Stimulated activated memory B cell treated with anti-CD40 and anti-IgM and Interleukin-4, amounts not matched to agents 10 μg/mL and 1 μg/mL and 100 μg/mL, for 72 hours (primary cell): ENCODE measurements around the gene CNOT1.

Experiments used
- ATAC-seq: fragments of 150-1000 bp; cut with Tn5 transposase; 2 replicates; pipeline ENCODE4 v1.10.0; 2021
- H3K27ac Mint-ChIP-seq: one replicate; pipeline ENCODE4 v1.8.0; 2022; ENCODE audit warnings: mild to moderate bottlenecking, mixed read lengths
- H3K27me3 Mint-ChIP-seq: one replicate; pipeline ENCODE4 v1.8.0; 2022; ENCODE audit warnings: mixed read lengths
- H3K36me3 Mint-ChIP-seq: one replicate; pipeline ENCODE4 v1.8.0; 2022; ENCODE audit warnings: mixed read lengths
- H3K4me1 Mint-ChIP-seq: one replicate; pipeline ENCODE4 v1.8.0; 2022; ENCODE audit warnings: mixed read lengths
- H3K4me3 Mint-ChIP-seq: one replicate; pipeline ENCODE4 v1.8.0; 2022; ENCODE audit warnings: mild to moderate bottlenecking, moderate library complexity, mixed read lengths
- H3K9me3 Mint-ChIP-seq: one replicate; pipeline ENCODE4 v1.8.0; 2022; ENCODE audit warnings: mixed read lengths

The CNOT1 gene

DNA sequence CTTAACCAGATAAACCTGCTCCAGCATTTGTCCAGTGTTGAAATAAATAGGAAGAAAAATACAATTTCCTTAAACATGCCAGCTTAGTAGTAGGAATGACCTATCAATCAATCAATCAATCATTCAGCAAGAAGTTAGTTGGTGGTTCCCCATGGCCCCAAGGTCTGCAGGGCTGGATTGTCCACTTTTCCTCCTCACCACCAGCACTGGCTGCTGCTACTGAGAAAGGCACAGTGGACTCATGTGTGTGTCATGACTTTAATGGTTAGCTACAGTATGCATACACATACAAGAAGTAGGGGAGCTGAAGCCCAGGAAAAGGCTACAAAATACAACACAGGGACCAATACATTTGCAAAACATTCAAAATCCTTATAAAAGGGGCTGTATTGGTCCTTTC, 109.9 kb downstream of the CNOT1 start:
- no peak for ATAC-seq
- no peaks in the 10 kb centered on the region for H3K27me3 Mint-ChIP-seq
- no peaks in the 10 kb centered on the region for H3K9me3 Mint-ChIP-seq
- H3K4me3 Mint-ChIP-seq = no peak overlapping the region
- H3K36me3 Mint-ChIP-seq = peaks cover 22% of the 10 kb centered on the region
- peaks cover 39% of the 10 kb centered on the region for H3K4me1 Mint-ChIP-seq
- H3K27ac Mint-ChIP-seq = no peak overlapping the region

DNA sequence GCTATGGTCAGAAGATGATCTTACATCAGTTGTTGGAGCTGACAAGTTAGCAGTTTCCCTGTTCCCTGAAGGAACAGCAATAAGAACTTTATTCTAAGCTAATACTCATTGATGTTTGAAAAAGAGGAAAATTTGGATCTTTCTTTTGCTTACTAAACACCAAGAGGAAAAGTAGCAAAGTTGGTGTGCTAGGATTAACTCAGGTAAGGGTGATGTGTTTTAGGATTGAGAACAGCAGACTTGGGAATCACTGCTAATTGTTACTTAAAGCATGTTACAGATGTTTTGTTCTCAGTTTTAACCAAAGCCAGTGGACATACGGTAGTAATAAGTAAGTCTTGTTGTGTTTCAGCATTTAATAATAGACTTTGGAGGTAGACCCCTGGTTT, 110.7 kb downstream of the CNOT1 start:
- peaks cover 22% of the 10 kb centered on the region for H3K36me3 Mint-ChIP-seq
- no peaks in the 10 kb centered on the region for H3K9me3 Mint-ChIP-seq
- ATAC-seq = no peak
- H3K27me3 Mint-ChIP-seq = no peaks in the 10 kb centered on the region
- H3K27ac Mint-ChIP-seq = peak overlapping the region; percentile 73
- no peak overlapping the region for H3K4me3 Mint-ChIP-seq
- peaks cover 43% of the 10 kb centered on the region for H3K4me1 Mint-ChIP-seq

GRCh38 chr16:58518083-58518979, 111.3 kb downstream of the CNOT1 start:
- peak overlapping the region; percentile 15 for H3K4me3 Mint-ChIP-seq
- H3K36me3 Mint-ChIP-seq = peaks cover 20% of the 10 kb centered on the region
- no peaks in the 10 kb centered on the region for H3K27me3 Mint-ChIP-seq
- peaks cover 46% of the 10 kb centered on the region for H3K4me1 Mint-ChIP-seq
- peak; percentile 55 for ATAC-seq
- H3K27ac Mint-ChIP-seq = peak overlapping the region; percentile 73
- no peaks in the 10 kb centered on the region for H3K9me3 Mint-ChIP-seq

- H3K27ac Mint-ChIP-seq = no peak overlapping the region
- no peak for ATAC-seq
- peaks cover 12% of the 10 kb centered on the region for H3K36me3 Mint-ChIP-seq
- peaks cover 51% of the 10 kb centered on the region for H3K4me1 Mint-ChIP-seq
- no peaks in the 10 kb centered on the region for H3K27me3 Mint-ChIP-seq
- H3K4me3 Mint-ChIP-seq = peak overlapping the region; percentile 12
- H3K9me3 Mint-ChIP-seq = no peaks in the 10 kb centered on the region
Observed at GRCh38 chr16:58516768-58517107, 112.9 kb downstream of the CNOT1 start.

- Mint-ChIP-seq H3K36me3 (peaks cover 12% of the 10 kb centered on the region), H3K9me3 (no peaks in the 10 kb centered on the region), H3K27me3 (no peaks in the 10 kb centered on the region), H3K27ac (peak overlapping the region; percentile 90), H3K4me1 (peaks cover 53% of the 10 kb centered on the region), H3K4me3 (peak overlapping the region; percentile 90)
- ATAC-seq = peak; percentile 77
Observed at GRCh38 chr16:58515871-58516767, 113.5 kb downstream of the CNOT1 start.

- ATAC-seq = peak; percentile 91
- H3K4me1 Mint-ChIP-seq = peaks cover 53% of the 10 kb centered on the region
- H3K27me3 Mint-ChIP-seq = no peaks in the 10 kb centered on the region
- peak within 1 kb of the TSS; percentile 90 for H3K4me3 Mint-ChIP-seq
- peaks cover 6% of the 10 kb centered on the region for H3K36me3 Mint-ChIP-seq
- H3K27ac Mint-ChIP-seq = peak within 1 kb of the TSS; percentile 90
- no peaks in the 10 kb centered on the region for H3K9me3 Mint-ChIP-seq
Observed at GRCh38 chr16:58515125-58515870, 114.3 kb downstream of the CNOT1 start, which contains the start of gene SETD6. Gene SETD6 (plus strand): TSS chr16:58515517. CDS start chr16:58515538, 21 bp downstream.

DNA sequence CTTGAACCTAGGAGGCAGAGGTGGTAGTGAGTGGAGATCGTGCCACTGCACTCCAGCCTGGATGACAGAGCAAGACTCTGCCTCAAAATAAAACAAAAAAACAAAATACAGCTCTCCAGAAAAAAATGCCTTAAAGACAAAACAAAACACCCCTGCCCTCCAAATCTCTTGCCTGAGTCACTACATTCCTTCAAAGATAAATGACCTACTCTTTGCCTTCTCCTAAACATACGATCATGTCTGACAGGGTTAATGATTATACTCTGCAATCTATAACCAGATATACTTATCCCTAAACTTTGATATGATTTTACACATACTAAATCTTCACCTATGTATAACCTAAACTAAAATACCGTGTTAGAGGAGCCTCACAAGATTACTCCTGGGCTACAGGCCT, 115.8 kb downstream of the CNOT1 start:
- Mint-ChIP-seq H3K4me1 (peaks cover 48% of the 10 kb centered on the region), H3K36me3 (peaks cover 6% of the 10 kb centered on the region), H3K9me3 (no peaks in the 10 kb centered on the region), H3K27ac (no peak overlapping the region), H3K4me3 (no peak overlapping the region), H3K27me3 (no peaks in the 10 kb centered on the region)
- ATAC-seq = no peak

- H3K4me3 Mint-ChIP-seq = no peak overlapping the region
- H3K36me3 Mint-ChIP-seq = no peaks in the 10 kb centered on the region
- peaks cover 6% of the 10 kb centered on the region for H3K27me3 Mint-ChIP-seq
- ATAC-seq = no peak
- peaks cover 36% of the 10 kb centered on the region for H3K4me1 Mint-ChIP-seq
- no peaks in the 10 kb centered on the region for H3K9me3 Mint-ChIP-seq
- H3K27ac Mint-ChIP-seq = no peak overlapping the region
Observed at GRCh38 chr16:58511933-58512815, 117.5 kb downstream of the CNOT1 start.

DNA sequence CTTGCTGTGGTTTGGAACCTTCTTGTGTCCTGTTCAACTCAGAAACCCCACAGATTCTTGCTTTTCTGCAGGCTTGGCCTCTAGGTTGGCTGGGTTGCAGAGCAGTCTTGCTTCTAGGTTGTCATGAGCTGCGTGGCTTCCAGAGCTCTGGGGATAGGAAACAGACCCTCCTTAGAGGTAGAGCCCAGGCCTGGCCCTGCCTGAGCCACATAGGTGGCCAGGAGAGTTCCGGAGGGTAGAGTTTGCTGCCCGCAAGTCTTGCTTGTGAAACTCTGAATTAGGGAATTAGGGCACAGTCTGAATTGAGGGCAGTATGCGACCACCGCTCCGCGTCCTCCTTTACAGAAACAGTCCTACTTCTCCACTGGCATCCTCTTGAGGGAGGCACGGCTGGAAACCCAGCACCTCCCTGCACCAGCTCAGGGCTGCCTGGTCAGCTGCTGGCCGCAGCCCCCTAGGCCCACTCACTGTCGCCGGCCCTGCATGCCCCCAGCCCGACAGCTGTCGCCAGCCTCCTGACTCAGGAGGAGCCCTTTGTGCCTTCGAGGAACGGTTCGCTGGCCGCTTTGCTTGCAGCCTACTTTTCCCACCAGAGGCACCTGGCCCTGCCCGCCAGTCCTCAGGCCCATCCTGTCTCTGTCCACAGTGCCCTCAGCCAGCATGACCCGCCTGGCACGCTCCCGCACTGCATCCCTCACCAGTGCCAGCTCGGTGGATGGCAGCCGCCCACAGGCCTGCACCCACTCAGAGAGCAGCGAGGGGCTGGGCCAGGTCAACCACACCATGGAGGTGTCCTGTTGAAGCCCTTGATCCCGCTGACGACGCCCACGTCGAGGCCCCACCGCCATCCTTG, 118.6 kb downstream of the CNOT1 start:
- no peak overlapping the region for H3K27ac Mint-ChIP-seq
- H3K27me3 Mint-ChIP-seq = peaks cover 18% of the 10 kb centered on the region
- no peak for ATAC-seq
- no peaks in the 10 kb centered on the region for H3K36me3 Mint-ChIP-seq
- H3K4me3 Mint-ChIP-seq = no peak overlapping the region
- H3K4me1 Mint-ChIP-seq = peaks cover 28% of the 10 kb centered on the region
- H3K9me3 Mint-ChIP-seq = no peaks in the 10 kb centered on the region

DNA sequence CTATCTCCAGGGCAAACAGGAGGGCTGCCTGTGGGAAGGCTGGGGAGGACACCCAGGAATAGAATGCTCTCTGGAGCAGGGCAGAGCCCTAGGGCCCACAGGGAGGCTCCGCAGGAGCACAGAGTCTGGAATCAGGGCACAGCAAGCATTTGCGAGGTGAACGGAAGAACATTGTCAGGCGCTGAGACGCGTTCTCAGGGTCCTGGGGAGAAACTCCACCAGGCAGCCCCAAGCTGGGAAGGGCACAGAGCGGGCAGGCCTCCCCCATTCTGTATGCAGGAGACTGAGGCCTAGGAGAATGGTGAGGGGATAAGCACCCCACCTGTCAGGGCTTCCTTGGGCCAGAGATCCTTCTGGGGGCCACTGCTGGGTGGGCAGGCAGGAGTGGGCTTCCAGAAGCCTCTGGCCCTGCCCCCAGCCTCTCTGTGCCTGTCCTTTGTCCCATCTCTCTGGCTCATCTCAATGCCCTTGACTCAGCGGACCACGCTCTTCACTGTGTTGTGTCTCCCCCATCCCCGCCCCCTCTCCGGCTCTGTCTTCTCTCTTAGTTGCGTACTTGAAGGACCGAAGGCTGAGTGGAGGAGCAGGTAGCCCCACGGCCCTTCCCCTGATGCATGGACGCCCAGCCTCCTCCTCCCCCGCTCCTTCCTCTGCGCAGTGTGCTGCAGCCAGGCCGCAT, 119.4 kb downstream of the CNOT1 start:
- Mint-ChIP-seq H3K27ac (no peak overlapping the region), H3K27me3 (peaks cover 23% of the 10 kb centered on the region), H3K4me3 (no peak overlapping the region), H3K36me3 (no peaks in the 10 kb centered on the region), H3K9me3 (no peaks in the 10 kb centered on the region), H3K4me1 (peaks cover 25% of the 10 kb centered on the region)
- no peak for ATAC-seq

GRCh38 chr16:58509256-58510096, 120.2 kb downstream of the CNOT1 start:
- Mint-ChIP-seq H3K4me3 (no peak overlapping the region), H3K9me3 (no peaks in the 10 kb centered on the region), H3K27ac (no peak overlapping the region), H3K36me3 (no peaks in the 10 kb centered on the region), H3K4me1 (peaks cover 19% of the 10 kb centered on the region), H3K27me3 (peaks cover 25% of the 10 kb centered on the region)
- ATAC-seq = no peak

DNA sequence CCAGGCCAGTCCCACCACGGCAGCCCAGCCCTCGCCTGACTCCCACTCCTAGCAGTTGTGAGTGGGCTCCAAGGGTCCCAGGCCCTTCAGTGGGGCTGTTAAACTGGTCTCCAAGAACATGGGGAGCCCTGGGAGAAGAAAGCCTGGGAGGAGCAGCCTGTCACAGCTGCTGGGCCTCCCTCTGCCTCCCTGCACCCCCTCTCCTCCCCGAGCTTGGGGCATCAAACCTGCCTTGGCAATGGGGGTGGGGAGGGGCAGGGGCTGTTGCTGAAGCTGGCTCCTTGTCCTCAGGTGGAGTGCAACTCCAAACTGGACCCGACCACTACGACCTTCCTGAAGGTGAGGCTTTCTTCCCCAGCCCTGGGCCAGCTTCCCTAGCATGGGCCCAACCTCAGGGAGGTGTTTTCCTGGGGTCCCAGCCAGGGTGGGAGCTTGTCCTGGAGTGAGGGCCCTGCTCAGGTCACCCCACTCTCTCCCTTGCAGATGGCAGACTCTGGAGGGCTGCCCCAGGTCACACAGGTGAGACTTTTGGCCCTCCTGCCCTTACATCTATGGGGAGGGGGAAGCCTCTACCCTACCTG, 120.9 kb downstream of the CNOT1 start:
- no peak for ATAC-seq
- Mint-ChIP-seq H3K4me1 (peaks cover 14% of the 10 kb centered on the region), H3K27ac (no peak overlapping the region), H3K27me3 (peaks cover 32% of the 10 kb centered on the region), H3K9me3 (no peaks in the 10 kb centered on the region), H3K4me3 (no peak overlapping the region), H3K36me3 (no peaks in the 10 kb centered on the region)
